Medulla oblongata (tissue), 1 donor: ENCODE measurements around the gene CDH8.
"Not testable (repeated sequence)": the region's sequence is repeated elsewhere in the genome, so short reads cannot be mapped to it uniquely, and the experiment has no call there.

Experiments used
- DNase-seq: peaks from one replicate; pipeline ENCODE4 v3.0.0-alpha.2; 2015; ENCODE audit errors: extremely low spot score

Gene CDH8

GRCh38 chr16:61858988-61859387 lies 177.2 kb downstream of the CDH8 start:
- no peak for DNase-seq

DNA sequence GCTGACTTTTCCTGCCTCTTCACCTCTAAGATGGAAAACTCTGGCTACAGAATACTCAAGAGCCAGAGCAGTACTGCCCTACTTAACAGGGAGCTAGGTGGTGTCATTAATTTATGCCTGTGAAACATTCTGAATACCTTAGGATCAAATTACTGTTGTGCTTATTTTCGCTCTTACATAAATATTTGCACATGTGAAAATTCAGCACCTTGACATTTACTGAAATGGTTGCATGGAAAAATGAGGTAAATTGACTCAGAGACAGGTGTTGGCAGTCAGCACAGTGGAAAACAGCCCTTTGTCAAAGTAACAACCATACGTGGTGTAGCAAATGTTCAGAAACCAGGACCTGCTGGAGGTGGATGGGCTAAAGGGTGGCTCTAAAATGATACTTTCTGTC lies 193.6 kb downstream of the CDH8 start:
- no peak for DNase-seq

GRCh38 chr16:61836804-61837393 lies 199.3 kb downstream of the CDH8 start:
- DNase-seq: peak; percentile 17

GRCh38 chr16:61834082-61834481 lies 202.2 kb downstream of the CDH8 start:
- DNase-seq: no peak

DNA sequence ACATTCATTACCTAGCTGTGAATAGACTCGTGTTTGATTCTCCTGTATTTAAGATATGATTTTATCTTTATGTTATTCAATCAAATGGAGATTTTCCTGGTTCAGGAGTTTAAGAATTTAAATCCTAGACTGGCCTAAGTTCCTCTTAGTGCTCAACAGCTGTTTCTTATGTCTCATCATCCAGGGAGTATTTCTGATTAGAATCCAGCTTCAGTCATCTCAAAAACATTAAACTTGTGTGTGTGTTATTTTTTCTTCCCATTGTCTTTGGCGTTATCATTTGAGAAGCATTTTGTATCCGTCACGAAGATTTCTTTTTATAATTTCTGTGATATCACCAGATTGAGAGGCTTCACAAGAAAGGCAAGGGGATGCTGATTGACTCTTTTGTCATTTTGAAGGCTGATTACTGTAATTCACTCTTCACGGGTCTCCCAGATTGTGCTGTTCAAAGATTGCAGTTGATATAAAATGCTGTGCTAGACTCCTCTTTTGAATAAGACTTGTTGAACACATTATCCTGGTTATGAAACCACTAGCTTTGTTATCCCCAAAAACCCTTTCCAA lies 204.8 kb downstream of the CDH8 start:
- DNase-seq: no peak

- peak; percentile 20 for DNase-seq
Measured at GRCh38 chr16:61829631-61830030, 206.6 kb downstream of the CDH8 start.

- no peak for DNase-seq
Measured at GRCh38 chr16:61823326-61823725, 212.9 kb downstream of the CDH8 start.

DNA sequence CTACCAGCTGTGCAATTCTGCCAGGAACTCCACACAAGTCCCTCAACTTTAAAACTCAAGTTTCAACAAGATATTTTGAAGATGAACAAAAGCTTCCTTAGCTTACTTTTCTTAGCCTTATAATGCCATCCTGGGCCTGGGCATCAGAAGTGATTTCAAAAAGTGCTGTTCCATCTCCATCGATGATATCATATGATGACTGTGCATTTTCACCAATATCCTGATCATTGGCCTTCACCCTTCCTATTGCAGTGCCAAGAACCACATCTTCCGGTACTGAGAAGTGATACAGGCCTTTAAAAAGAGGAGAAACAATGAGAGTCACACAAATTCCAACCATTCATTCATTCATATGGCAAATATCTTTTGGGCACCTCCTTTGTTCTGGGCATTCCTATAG lies 215.4 kb downstream of the CDH8 start:
- no peak for DNase-seq

DNA sequence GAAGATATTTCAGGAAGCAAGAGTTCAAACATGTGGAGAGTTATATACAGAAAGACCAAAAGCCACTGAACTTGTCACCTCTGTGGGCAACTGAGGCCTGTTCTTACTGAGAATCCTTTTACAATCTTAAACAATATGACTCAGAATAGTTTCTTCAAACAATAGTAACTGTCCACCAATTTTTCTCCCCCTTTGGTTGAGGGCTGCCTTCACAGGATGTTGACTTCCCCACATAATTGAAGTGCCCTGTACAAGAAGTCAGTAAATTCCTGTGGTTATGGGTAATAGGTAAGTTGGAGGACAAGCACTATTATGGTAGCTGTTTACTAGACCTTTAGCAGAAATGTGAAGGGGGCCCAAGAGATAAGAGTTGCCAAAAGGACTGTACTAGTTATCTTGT lies 215.8 kb downstream of the CDH8 start:
- no peak for DNase-seq

GRCh38 chr16:61818850-61819249 lies 217.4 kb downstream of the CDH8 start:
- no peak for DNase-seq

DNA sequence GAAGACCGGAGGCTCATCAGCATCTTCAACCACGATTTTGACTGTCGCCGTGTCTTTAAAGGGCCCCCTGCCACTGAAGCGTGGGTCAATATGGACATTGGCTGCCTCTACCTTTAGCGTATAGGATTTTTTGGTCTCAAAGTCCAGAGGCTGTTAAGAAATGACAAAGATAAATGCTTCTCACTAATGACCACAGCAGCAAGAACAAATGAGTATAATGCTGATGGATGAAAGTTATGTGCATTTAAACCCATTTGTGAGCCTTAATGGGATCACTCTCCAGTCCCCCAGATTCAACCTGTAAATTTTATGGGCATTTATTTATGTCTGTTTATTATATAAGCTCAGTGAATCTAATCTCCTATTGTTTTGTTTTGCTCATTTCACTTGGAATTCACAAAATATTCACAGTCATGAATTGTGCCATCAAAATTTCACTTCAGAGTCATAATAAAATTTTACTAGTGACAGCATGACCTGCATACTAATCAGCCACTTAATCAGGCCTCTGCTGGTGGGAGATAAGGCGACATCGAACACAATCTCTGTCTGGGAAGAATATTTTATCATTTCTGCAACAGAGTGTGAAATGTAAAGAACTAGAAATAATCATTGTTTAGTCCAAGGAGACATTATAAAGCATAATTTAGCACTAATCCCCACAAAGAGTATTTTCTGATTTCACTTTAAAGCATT lies 218.5 kb downstream of the CDH8 start:
- no peak for DNase-seq

- DNase-seq: no peak
Measured at GRCh38 chr16:61814726-61815347, 221.4 kb downstream of the CDH8 start.

DNA sequence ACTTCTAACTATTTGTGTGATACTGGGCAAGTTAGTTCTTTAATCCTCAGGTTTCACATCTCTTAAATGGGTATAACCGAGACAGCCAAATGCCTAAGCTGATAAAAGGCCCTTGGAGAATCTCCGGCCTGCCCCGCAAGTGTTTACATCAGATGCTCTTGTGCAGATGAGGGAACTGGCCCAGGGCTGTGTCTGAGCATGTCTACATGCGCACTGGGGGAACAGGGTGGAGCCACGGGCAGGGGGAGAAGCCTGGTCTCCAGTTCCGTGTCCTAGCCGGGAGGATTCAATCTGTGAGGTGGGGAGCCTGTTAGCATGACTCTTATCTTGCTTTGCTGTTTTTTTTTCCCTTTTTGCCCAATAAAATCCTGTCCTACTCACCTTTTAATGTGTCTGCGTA lies 222.9 kb downstream of the CDH8 start:
- no peak for DNase-seq

DNA sequence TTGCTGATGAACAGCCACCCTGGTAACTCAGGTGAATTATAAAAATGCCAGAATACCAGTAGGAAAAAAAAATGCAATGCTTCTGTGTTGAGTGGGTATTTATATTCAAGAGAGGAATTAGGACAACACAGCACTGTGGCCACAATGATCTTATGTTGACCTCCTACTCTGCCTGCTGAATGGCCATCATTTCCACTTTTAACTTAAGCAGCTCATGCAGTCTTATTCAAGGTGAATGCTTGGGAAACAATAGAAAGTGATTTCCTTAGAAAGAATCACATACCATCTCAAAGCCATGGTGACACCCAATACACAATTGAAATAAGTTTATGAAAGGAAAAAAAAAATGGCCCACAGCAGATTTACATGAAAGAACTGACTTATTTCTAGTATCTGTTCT lies 224.0 kb downstream of the CDH8 start:
- DNase-seq: no peak

DNA sequence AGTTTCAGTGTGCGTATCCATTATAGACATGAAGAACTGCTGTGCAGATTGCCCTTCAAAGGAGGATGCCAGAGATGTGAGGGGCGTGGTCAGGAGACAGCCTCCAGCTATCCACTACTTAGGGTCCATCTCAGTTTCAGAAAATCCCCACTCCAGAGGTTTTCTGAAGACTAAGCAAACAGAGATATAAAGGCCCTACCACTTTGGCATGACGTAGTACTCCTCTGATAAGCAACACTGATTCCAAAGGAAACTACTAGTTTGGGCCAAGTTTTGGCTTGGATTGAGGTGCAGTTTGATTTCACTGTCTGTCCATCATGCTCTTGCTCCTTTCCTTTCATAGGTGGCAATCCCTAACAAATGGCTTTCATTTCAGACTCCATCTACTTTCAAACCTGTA lies 228.7 kb downstream of the CDH8 start:
- DNase-seq: no peak

GRCh38 chr16:61801217-61801616 lies 235.0 kb downstream of the CDH8 start:
- not testable (repeated sequence) for DNase-seq

DNA sequence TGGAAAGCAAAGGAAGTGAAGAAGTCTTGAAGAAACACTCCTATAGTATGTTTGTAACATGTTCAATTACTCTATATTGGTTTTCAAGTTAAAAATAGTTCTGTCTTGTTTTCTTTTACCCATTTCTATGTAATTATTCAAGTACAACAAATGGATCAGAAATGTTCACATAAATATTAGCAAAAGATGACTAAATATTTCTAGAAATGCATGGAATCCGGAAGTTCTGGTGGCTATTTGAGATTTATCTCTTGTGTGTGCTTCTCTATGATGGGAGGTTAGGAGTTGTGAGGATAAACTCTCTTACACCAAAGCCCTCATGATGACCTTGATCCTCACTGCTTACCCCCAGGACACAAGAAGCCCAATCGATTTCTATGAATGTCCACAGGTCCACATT lies 237.5 kb downstream of the CDH8 start:
- no peak for DNase-seq

- no peak for DNase-seq
Measured at GRCh38 chr16:61797961-61798507, 238.2 kb downstream of the CDH8 start.

DNA sequence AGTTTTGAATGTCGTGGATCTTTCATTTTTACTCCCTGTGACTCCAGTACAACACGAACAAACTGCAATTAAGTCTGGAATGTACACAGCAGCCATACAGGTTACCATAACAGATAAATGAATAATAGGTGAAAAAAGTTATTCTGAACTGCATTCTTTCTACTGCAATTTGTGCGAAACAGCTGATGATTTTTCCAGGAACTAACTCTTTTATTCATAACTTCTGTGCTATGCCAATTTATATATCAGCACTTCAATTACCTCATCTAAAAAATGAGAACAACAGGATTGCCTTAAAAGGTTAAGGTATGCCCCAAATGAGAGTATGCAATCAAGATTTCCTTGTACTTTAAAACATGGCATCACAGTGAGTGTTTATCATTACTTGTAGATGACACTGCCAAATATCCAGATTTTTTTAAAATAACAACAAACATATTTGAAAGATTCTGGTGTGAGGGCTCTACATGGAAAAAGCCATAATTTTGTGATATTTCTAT lies 238.9 kb downstream of the CDH8 start:
- DNase-seq: no peak

- DNase-seq: no peak
Measured at GRCh38 chr16:61792194-61792909, 243.9 kb downstream of the CDH8 start.

GRCh38 chr16:61791464-61791863 lies 244.8 kb downstream of the CDH8 start:
- no peak for DNase-seq

DNA sequence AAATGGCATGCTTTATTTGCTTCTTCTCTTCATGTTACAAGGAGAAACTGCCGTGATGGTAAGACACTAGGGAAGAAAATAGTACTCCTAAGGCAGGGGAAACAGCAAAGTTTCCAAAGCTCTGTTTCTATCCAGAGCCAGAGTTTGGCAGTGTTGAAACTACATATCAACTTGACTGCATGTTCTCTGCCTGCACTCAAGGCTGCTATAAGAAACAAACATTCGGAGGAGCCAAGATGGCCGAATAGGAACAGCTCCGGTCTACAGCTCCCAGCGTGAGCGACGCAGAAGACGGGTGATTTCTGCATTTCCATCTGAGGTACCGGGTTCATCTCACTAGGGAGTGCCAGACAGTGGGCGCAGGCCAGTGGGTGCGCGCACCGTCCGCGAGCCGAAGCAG lies 254.4 kb downstream of the CDH8 start:
- DNase-seq: not testable (repeated sequence)
